Type B pancreatic cell (in vitro differentiated cells): ENCODE results near the gene LBP. TPM values are rescaled to one million over a fixed set of nuclear protein-coding genes. Genes with fewer than 3 reads are reported as not detected.

ENCODE experiments used
- DNase-seq: peaks from one replicate; pipeline ENCODE4 v3.0.0; 2021; ENCODE audit warnings: mixed read lengths; ENCODE audit not compliant: unreplicated experiment; ENCODE audit errors: extremely low spot score
- H3K27ac Mint-ChIP-seq: 2 replicates; pipeline ENCODE4 v1.8.0; 2021; ENCODE audit warnings: mild to moderate bottlenecking, mixed read lengths
- H3K27me3 Mint-ChIP-seq: 2 replicates; pipeline ENCODE4 v1.8.0; 2021; ENCODE audit warnings: mixed read lengths
- H3K36me3 Mint-ChIP-seq: 2 replicates; pipeline ENCODE4 v1.8.0; 2021; ENCODE audit warnings: mixed read lengths
- H3K4me1 Mint-ChIP-seq: one replicate; pipeline ENCODE4 v1.8.0; 2021; ENCODE audit warnings: mixed read lengths; ENCODE audit not compliant: unreplicated experiment
- H3K4me3 Mint-ChIP-seq: 2 replicates; pipeline ENCODE4 v1.8.0; 2021; ENCODE audit warnings: mild to moderate bottlenecking, mixed read lengths
- H3K9me3 Mint-ChIP-seq: 2 replicates; pipeline ENCODE4 v1.8.0; 2021; ENCODE audit warnings: mixed read lengths
- CTCF ChIP-seq: fragments of 200-600 bp; sonication (generic); conservative IDR thresholded peaks from 2 replicates; pipeline ENCODE4 v1.5.0; 2021; ENCODE audit warnings: antibody characterized with exemption, mild to moderate bottlenecking
- total RNA-seq: library from RNA; stranded (reverse); gene quantifications from 2 replicates; pipeline ENCODE4 v1.2.1, GENCODE V29; 2021; ENCODE audit warnings: low replicate concordance

The LBP gene
- total RNA-seq, 1 donor from 2014 or later = not detected

DNA sequence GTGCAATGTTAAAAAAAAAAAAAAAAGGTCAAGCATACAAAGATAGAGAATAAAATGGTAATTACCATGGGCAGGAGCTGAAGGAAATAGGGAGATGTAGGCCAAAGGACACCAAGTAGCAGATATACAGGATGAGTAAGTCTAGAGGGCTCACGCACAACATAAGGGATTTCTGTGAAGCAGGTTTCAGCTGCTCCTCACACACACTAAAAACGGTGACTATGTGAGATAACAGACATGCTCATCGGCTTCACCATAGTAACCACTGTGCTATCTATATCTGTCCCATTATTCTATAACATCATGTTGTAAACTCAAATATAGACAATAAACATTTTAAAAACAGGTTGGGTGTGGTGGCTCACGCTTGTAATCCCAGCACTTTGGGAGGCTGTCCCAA lies 77.3 kb downstream of the LBP start:
- peaks cover 43% of the 10 kb centered on the region for H3K36me3 Mint-ChIP-seq
- H3K27ac Mint-ChIP-seq = no peak overlapping the region
- H3K27me3 Mint-ChIP-seq = no peaks in the 10 kb centered on the region
- H3K4me1 Mint-ChIP-seq = peaks cover 5% of the 10 kb centered on the region
- DNase-seq = no peak
- no peaks in the 10 kb centered on the region for H3K9me3 Mint-ChIP-seq
- no peak overlapping the region for H3K4me3 Mint-ChIP-seq
- TF ChIP-seq CTCF = no peak

- H3K27me3 Mint-ChIP-seq = no peaks in the 10 kb centered on the region
- no peak for TF ChIP-seq CTCF
- peaks cover 5% of the 10 kb centered on the region for H3K4me1 Mint-ChIP-seq
- DNase-seq = no peak
- no peak overlapping the region for H3K4me3 Mint-ChIP-seq
- no peaks in the 10 kb centered on the region for H3K9me3 Mint-ChIP-seq
- no peak overlapping the region for H3K27ac Mint-ChIP-seq
- peaks cover 47% of the 10 kb centered on the region for H3K36me3 Mint-ChIP-seq
Observed at GRCh38 chr20:38424401-38424800, 78.1 kb downstream of the LBP start.

DNA sequence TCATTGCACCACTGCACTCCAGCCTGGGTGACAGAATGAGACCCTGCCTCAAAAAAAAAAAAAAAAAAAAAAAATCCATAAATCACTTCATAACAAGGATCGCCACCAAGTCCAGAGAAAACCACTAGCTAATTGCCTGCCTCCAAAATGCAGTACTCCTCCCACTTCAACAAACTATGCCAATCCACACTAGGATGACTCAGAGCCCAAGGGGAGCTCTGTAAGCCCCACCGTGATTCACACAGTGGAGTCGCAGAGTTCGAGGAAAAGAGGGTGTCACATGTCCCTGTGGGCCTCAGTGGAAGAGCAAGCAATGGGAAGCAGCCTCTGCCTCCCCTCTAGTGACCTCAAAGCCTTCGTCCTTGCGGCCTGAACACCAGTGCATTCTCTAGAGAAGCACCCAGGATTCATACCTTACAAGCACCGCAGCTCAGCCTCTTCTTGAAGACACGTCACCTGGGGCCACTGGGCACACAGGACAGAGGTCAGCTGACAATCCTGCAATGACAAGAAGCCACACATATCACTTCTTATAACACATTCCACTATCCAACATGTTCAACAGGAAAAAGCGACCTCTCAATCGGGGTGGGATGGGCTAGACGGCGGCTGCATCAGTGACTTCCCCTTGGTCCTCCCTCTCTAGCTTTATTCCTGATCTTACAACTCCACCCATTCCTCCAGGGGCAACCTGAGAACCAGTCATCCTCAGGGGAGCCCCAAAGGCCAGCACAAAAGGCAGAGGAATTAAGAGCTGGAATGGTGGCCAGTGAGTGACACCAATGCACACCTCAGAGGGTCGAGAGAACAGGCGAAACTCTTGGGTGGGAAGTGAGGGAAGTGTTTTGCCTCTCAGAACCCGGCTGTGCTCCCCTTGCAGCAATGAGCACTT lies 80.0 kb downstream of the LBP start:
- Mint-ChIP-seq H3K36me3 (peaks cover 50% of the 10 kb centered on the region), H3K27ac (peak overlapping the region; percentile 46), H3K4me3 (no peak overlapping the region), H3K27me3 (no peaks in the 10 kb centered on the region), H3K9me3 (no peaks in the 10 kb centered on the region), H3K4me1 (peaks cover 5% of the 10 kb centered on the region)
- no peak for DNase-seq
- TF ChIP-seq CTCF = no peak

Other genes with a start within 250 kb of the LBP start
- 28.6 and 31.7 TPM in 2 replicates for gene TGM2, start 181.2 kb upstream of the LBP start, total RNA-seq
- gene KIAA1755, start 85.7 kb upstream of the LBP start, total RNA-seq = 4.7 TPM in 1 of 2 replicates, not detected in the other
- 0.17 TPM in 1 of 2 replicates, not detected in the other for gene BPI, start 42.3 kb upstream of the LBP start, total RNA-seq
- 37.2 and 57.0 TPM in 2 replicates for gene SNHG17, start 88.8 kb downstream of the LBP start, total RNA-seq
- 38.2 and 39.6 TPM in 2 replicates for gene RALGAPB, start 126.4 kb downstream of the LBP start, total RNA-seq
- not detected in 2 replicates for gene ADIG, start 234.7 kb downstream of the LBP start, total RNA-seq